Smooth muscle cell (in vitro differentiated cells): ENCODE data around the gene RFNG. TPM values are rescaled to one million over a fixed set of nuclear protein-coding genes. Genes with fewer than 3 reads are reported as not detected.

Source experiments
- DNase-seq: peaks from one replicate; lab custom pipeline; 2025; ENCODE audit not compliant: unreplicated experiment; lab: John Stamatoyannopoulos, UW
- H2AFZ ChIP-seq: fragments of 200-600 bp; sonication (generic); 2 replicates; pipeline ENCODE4 v1.6.0; 2016; ENCODE audit warnings: antibody characterized with exemption, low read depth, mild to moderate bottlenecking
- H3F3A ChIP-seq: fragments of 200-600 bp; sonication (generic); 2 replicates; pipeline ENCODE4 v1.6.0; 2017; ENCODE audit warnings: antibody characterized with exemption, low read depth
- H3K27ac ChIP-seq: fragments of 200-600 bp; sonication (generic); 2 replicates; pipeline ENCODE4 v1.5.1; 2016; ENCODE audit warnings: low read depth, mild to moderate bottlenecking
- H3K27me3 ChIP-seq: fragments of 200-600 bp; sonication (generic); 2 replicates; pipeline ENCODE4 v1.6.1; 2016; ENCODE audit warnings: low read depth, mild to moderate bottlenecking
- H3K36me3 ChIP-seq: fragments of 200-600 bp; sonication (generic); 2 replicates; pipeline ENCODE4 v1.5.1; 2016; ENCODE audit warnings: low read depth
- H3K4me1 ChIP-seq: fragments of 200-600 bp; sonication (generic); 2 replicates; pipeline ENCODE4 v1.5.1; 2016; ENCODE audit warnings: low read depth
- H3K4me2 ChIP-seq: fragments of 200-600 bp; sonication (generic); 2 replicates; pipeline ENCODE4 v1.6.0; 2016; ENCODE audit warnings: mild to moderate bottlenecking
- H3K4me3 ChIP-seq: fragments of 200-600 bp; sonication (generic); 2 replicates; pipeline ENCODE4 v1.5.1; 2016; ENCODE audit warnings: mild to moderate bottlenecking
- H3K79me2 ChIP-seq: fragments of 200-600 bp; sonication (generic); 2 replicates; pipeline ENCODE4 v1.6.0; 2016; ENCODE audit warnings: low read depth, mild to moderate bottlenecking
- H3K9ac ChIP-seq: fragments of 200-600 bp; sonication (generic); 2 replicates; pipeline ENCODE4 v1.6.0; 2016; ENCODE audit warnings: low read depth
- H3K9me3 ChIP-seq: fragments of 200-600 bp; sonication (generic); replicated peaks from 2 replicates; pipeline ENCODE4 v1.5.1; 2016; ENCODE audit warnings: low read depth
- H4K20me1 ChIP-seq: fragments of 200-600 bp; sonication (generic); 2 replicates; pipeline ENCODE4 v1.6.0; 2016; ENCODE audit warnings: low read depth
- CTCF ChIP-seq: fragments of 200-600 bp; sonication (generic); IDR thresholded peaks from 2 replicates; pipeline ENCODE4 v1.5.1; 2017; ENCODE audit warnings: borderline replicate concordance, mild to moderate bottlenecking, antibody characterized with exemption; ENCODE audit not compliant: insufficient read depth, poor library complexity, severe bottlenecking
- WGBS: methylation state at CpG from one replicate; pipeline ENCODE4 v1.1.7; 2016; ENCODE audit warnings: low lambda C conversion rate; 5-methylcytosine and 5-hydroxymethylcytosine counted together
- polyA plus RNA-seq: library from polyadenylated mRNA; unstranded; fragments of >200 nt; fragmentation: Nextera tagmentation; extraction: Ambion mirVana; gene quantifications from 2 replicates; pipeline ENCODE4 v1.2.1, GENCODE V29; 2016
- total RNA-seq: library from RNA; depleted of rRNA; stranded (reverse); fragments of >200 nt; gene quantifications from 2 replicates; pipeline ENCODE4 v1.2.3, GENCODE V29; 2014

RFNG gene
- total and polyA plus RNA-seq, 2 experiments from 2014 or later = 27.1 to 54.9 TPM

GRCh38 chr17:82094931-82095776 is 43.5 kb upstream of the RFNG start:
- H3K79me2 ChIP-seq = peaks cover 53% of the 10 kb centered on the region
- no peak for TF ChIP-seq CTCF
- peak overlapping the region; percentile 100 for H3K4me2 ChIP-seq
- peaks cover 1% of the 10 kb centered on the region for H3F3A ChIP-seq
- H3K27me3 ChIP-seq = no peaks in the 10 kb centered on the region
- peaks cover 73% of the 10 kb centered on the region for H4K20me1 ChIP-seq
- H3K27ac ChIP-seq = no peak overlapping the region
- no peaks in the 10 kb centered on the region for H3K9me3 ChIP-seq
- 89% methylated on average over 35 of the region's 37 CpGs for WGBS
- peak overlapping the region; percentile 28 for H3K4me3 ChIP-seq
- H3K9ac ChIP-seq = no peak overlapping the region
- no peaks in the 10 kb centered on the region for H3K36me3 ChIP-seq
- no peak overlapping the region for H2AFZ ChIP-seq
- H3K4me1 ChIP-seq = peaks cover 28% of the 10 kb centered on the region
- DNase-seq = no peak

DNA sequence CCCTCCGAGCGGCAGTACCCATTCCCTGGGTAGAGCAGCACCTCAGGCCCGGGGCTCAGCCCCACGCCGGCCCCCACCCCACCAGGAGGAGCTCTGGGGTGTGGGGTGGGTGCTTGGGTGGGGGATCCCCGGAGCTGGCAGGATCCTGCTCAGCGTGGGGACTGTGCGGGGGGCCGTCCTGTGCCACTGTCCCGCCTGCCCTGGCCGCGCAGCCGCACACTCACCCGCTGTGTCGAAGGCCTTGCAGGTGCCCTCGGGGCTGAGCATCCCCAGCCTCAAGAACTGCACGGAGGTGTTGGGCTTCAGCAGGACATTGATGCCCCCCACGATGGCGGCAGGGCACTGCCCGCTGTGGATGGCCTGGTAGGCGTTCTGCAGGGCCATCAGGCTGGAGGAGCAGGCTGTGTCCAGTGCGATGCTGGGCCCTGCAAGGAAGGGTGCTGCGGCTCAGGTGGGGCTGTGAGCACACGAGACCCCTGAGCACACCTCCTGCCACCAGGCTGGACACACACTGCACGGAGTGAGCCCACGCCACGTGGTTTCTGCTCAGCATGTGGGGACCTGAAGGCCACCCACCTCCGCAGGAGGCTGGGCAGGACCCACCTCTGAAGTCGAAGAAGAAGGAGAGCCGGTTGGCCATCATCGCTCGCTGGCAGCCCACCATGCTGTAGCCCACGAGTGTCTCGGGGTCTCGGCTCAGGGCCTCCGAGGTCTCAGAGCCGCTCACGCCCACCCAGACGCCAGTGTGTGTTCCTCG is 41.6 kb upstream of the RFNG start:
- DNase-seq = no peak
- 98% methylated on average over 39 of the region's 40 CpGs for WGBS
- H3K4me1 ChIP-seq = peaks cover 15% of the 10 kb centered on the region
- no peak overlapping the region for H3K9ac ChIP-seq
- H3K4me2 ChIP-seq = no peak overlapping the region
- H3K4me3 ChIP-seq = no peak overlapping the region
- no peak overlapping the region for H2AFZ ChIP-seq
- no peak overlapping the region for H3K27ac ChIP-seq
- TF ChIP-seq CTCF = no peak
- H3K36me3 ChIP-seq = no peaks in the 10 kb centered on the region
- no peaks in the 10 kb centered on the region for H3F3A ChIP-seq
- peaks cover 53% of the 10 kb centered on the region for H3K79me2 ChIP-seq
- H3K27me3 ChIP-seq = no peaks in the 10 kb centered on the region
- no peaks in the 10 kb centered on the region for H3K9me3 ChIP-seq
- H4K20me1 ChIP-seq = peaks cover 91% of the 10 kb centered on the region

DNA sequence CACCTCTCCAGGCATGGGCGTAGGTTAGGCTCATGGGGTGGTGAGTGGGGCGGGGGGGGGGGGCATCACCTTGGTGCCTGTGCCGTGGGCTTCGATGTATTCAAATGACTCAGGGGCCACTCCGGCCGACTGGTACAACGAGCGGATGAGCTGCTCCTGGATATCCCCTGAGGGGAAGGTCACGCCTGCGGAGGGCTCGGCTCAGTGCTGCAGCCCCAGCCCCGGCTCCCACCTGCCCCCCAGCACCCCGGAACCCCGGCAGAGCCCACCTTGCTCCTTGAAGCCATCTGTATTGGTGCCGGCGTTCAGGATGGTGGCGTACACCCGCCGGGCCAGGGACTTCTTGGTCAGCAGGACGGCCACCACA is 41.0 kb upstream of the RFNG start:
- Histone ChIP-seq H3K4me2 (no peak overlapping the region), H3K9me3 (no peaks in the 10 kb centered on the region), H4K20me1 (peaks cover 94% of the 10 kb centered on the region), H3K4me1 (peaks cover 15% of the 10 kb centered on the region), H3K27ac (no peak overlapping the region), H2AFZ (no peak overlapping the region), H3K79me2 (peaks cover 50% of the 10 kb centered on the region), H3K36me3 (no peaks in the 10 kb centered on the region), H3K4me3 (no peak overlapping the region), H3K9ac (no peak overlapping the region), H3F3A (no peaks in the 10 kb centered on the region), H3K27me3 (no peaks in the 10 kb centered on the region)
- WGBS = 100% methylated on average over 13 of the region's 20 CpGs
- DNase-seq = no peak
- no peak for TF ChIP-seq CTCF
